ENCODE measurements around the gene HOTAIR.

The HOTAIR gene

GRCh38 chr12:54011665-54012532, 37.1 kb upstream of the HOTAIR start:
- Histone ChIP-seq H3K9ac (ENCODE audit: low read length) (no peak overlapping the region), H3K4me1 (ENCODE audit: low read length) (no peaks in the 10 kb centered on the region), H3K27me3 (replicated peaks; ENCODE audit: insufficient read depth, low read length) (peaks cover 95% of the 10 kb centered on the region), H4K20me1 (ENCODE audit: insufficient read depth, low read length) (no peaks in the 10 kb centered on the region), H2AFZ (ENCODE audit: low read length) (no peak overlapping the region), H3K79me2 (ENCODE audit: low read length) (no peaks in the 10 kb centered on the region), H3K36me3 (replicated peaks; ENCODE audit: insufficient read depth, low read length) (no peaks in the 10 kb centered on the region), H3K27ac (ENCODE audit: low read length) (no peak overlapping the region), H3K4me2 (ENCODE audit: low read depth, low read length) (peak overlapping the region; percentile 35; the same call in 1 of the 2 replicates), H3K9me2 (replicated peaks; ENCODE audit: insufficient read depth, low read length) (no peaks in the 10 kb centered on the region), H3K4me3 (ENCODE audit: low read length) (no peak overlapping the region), H3F3A (ENCODE audit: insufficient read depth, low read length) (no peaks in the 10 kb centered on the region), H3K9me3 (replicated peaks; ENCODE audit: insufficient read depth, low read length) (no peaks in the 10 kb centered on the region)
- no peak for TF ChIP-seq CTCF (IDR thresholded peaks at IDR 0.05; ENCODE audit: low read length)
- TF ChIP-seq EZH2phosphoT487 (IDR thresholded peaks at IDR 0.05; ENCODE audit: low read length), result no peak
- TF ChIP-seq EZH2 (optimal IDR thresholded peaks at IDR 0.05; ENCODE audit: low read depth, low read length), result no peak
- DNase-seq, result no peak

GRCh38 chr12:54010972-54011664, 36.4 kb upstream of the HOTAIR start:
- Histone ChIP-seq H3K9ac (ENCODE audit: low read length) (no peak overlapping the region), H3K4me1 (ENCODE audit: low read length) (0 out of 2 replicates have a peak, but pooled peaks cover 5% of the 10 kb centered on the region), H3F3A (ENCODE audit: insufficient read depth, low read length) (no peaks in the 10 kb centered on the region), H3K9me2 (replicated peaks; ENCODE audit: insufficient read depth, low read length) (no peaks in the 10 kb centered on the region), H3K4me3 (ENCODE audit: low read length) (no peak overlapping the region), H3K27ac (ENCODE audit: low read length) (no peak overlapping the region), H3K4me2 (ENCODE audit: low read depth, low read length) (peak overlapping the region; percentile 35; the same call in 1 of the 2 replicates), H4K20me1 (ENCODE audit: insufficient read depth, low read length) (no peaks in the 10 kb centered on the region), H3K79me2 (ENCODE audit: low read length) (no peaks in the 10 kb centered on the region), H3K9me3 (replicated peaks; ENCODE audit: insufficient read depth, low read length) (no peaks in the 10 kb centered on the region), H3K36me3 (replicated peaks; ENCODE audit: insufficient read depth, low read length) (no peaks in the 10 kb centered on the region), H3K27me3 (replicated peaks; ENCODE audit: insufficient read depth, low read length) (peaks cover 96% of the 10 kb centered on the region), H2AFZ (ENCODE audit: low read length) (no peak overlapping the region)
- no peak for DNase-seq
- TF ChIP-seq CTCF (IDR thresholded peaks at IDR 0.05; ENCODE audit: low read length) (no peak), EZH2phosphoT487 (IDR thresholded peaks at IDR 0.05; ENCODE audit: low read length) (0 out of 2 replicates have a peak, but pooled peaks have one; percentile 43), EZH2 (optimal IDR thresholded peaks at IDR 0.05; ENCODE audit: low read depth, low read length) (no peak)

- Histone ChIP-seq H3K9me3 (replicated peaks; ENCODE audit: insufficient read depth, low read length) (no peaks in the 10 kb centered on the region), H3K4me3 (ENCODE audit: low read length) (no peak overlapping the region), H3K4me1 (ENCODE audit: low read length) (0 out of 2 replicates have a peak, but pooled peaks cover 5% of the 10 kb centered on the region), H3K36me3 (replicated peaks; ENCODE audit: insufficient read depth, low read length) (no peaks in the 10 kb centered on the region), H3F3A (ENCODE audit: insufficient read depth, low read length) (no peaks in the 10 kb centered on the region), H3K4me2 (ENCODE audit: low read depth, low read length) (peak overlapping the region; percentile 35; the same call in 1 of the 2 replicates), H3K9me2 (replicated peaks; ENCODE audit: insufficient read depth, low read length) (no peaks in the 10 kb centered on the region), H2AFZ (ENCODE audit: low read length) (no peak overlapping the region), H4K20me1 (ENCODE audit: insufficient read depth, low read length) (no peaks in the 10 kb centered on the region), H3K27me3 (replicated peaks; ENCODE audit: insufficient read depth, low read length) (peaks cover 95% of the 10 kb centered on the region), H3K79me2 (ENCODE audit: low read length) (no peaks in the 10 kb centered on the region), H3K27ac (ENCODE audit: low read length) (no peak overlapping the region), H3K9ac (ENCODE audit: low read length) (no peak overlapping the region)
- no peak for DNase-seq
- TF ChIP-seq EZH2phosphoT487 (IDR thresholded peaks at IDR 0.05; ENCODE audit: low read length) (no peak), EZH2 (optimal IDR thresholded peaks at IDR 0.05; ENCODE audit: low read depth, low read length) (no peak), CTCF (IDR thresholded peaks at IDR 0.05; ENCODE audit: low read length) (no peak)
Measured at GRCh38 chr12:54010053-54010971, 35.6 kb upstream of the HOTAIR start.

Data from MM.1S (cell line).